ENCODE results near the gene SLC12A8. TPM values are rescaled to one million over a fixed set of nuclear protein-coding genes. Genes with fewer than 3 reads are reported as not detected.

The SLC12A8 gene
- total RNA-seq, 1 donor from 2014 or later: 6.1 TPM

- no peaks in the 10 kb centered on the region for H3K27me3 Mint-ChIP-seq (ENCODE audit: low read depth)
- H3K36me3 Mint-ChIP-seq (ENCODE audit: low read depth): peaks cover 6% of the 10 kb centered on the region
- peak overlapping the region; percentile 91 for H3K4me3 Mint-ChIP-seq (ENCODE audit: unreplicated experiment)
- no peak for DNase-seq (ENCODE audit: low spot score)
- no peak for TF ChIP-seq CTCF (IDR thresholded peaks at IDR 0.05)
- peaks cover 76% of the 10 kb centered on the region for H3K4me1 Mint-ChIP-seq (ENCODE audit: low read depth)
- no peaks in the 10 kb centered on the region for H3K9me3 Mint-ChIP-seq (ENCODE audit: low read depth)
- H3K27ac Mint-ChIP-seq (ENCODE audit: unreplicated experiment): peak overlapping the region; percentile 96
These were observed 159.8 kb downstream of the SLC12A8 start for GRCh38 chr3:125052624-125053303.

GRCh38 chr3:125051715-125052581 lies 160.6 kb downstream of the SLC12A8 start:
- Mint-ChIP-seq H3K9me3 (ENCODE audit: low read depth) (no peaks in the 10 kb centered on the region), H3K4me1 (ENCODE audit: low read depth) (peaks cover 72% of the 10 kb centered on the region), H3K4me3 (ENCODE audit: unreplicated experiment) (peak overlapping the region; percentile 91), H3K27me3 (ENCODE audit: low read depth) (no peaks in the 10 kb centered on the region), H3K27ac (ENCODE audit: unreplicated experiment) (peak overlapping the region; percentile 96), H3K36me3 (ENCODE audit: low read depth) (peaks cover 7% of the 10 kb centered on the region)
- TF ChIP-seq CTCF (IDR thresholded peaks at IDR 0.05): no peak
- DNase-seq (ENCODE audit: low spot score): no peak

GRCh38 chr3:125051205-125051604 lies 161.3 kb downstream of the SLC12A8 start:
- DNase-seq (ENCODE audit: low spot score): no peak
- Mint-ChIP-seq H3K27me3 (ENCODE audit: low read depth) (no peaks in the 10 kb centered on the region), H3K4me3 (ENCODE audit: unreplicated experiment) (peak overlapping the region; percentile 91), H3K4me1 (ENCODE audit: low read depth) (peaks cover 69% of the 10 kb centered on the region), H3K9me3 (ENCODE audit: low read depth) (no peaks in the 10 kb centered on the region), H3K27ac (ENCODE audit: unreplicated experiment) (peak overlapping the region; percentile 96), H3K36me3 (ENCODE audit: low read depth) (peaks cover 7% of the 10 kb centered on the region)
- no peak for TF ChIP-seq CTCF (IDR thresholded peaks at IDR 0.05)

- DNase-seq (ENCODE audit: low spot score): no peak
- Mint-ChIP-seq H3K27me3 (ENCODE audit: low read depth) (no peaks in the 10 kb centered on the region), H3K27ac (ENCODE audit: unreplicated experiment) (no peak overlapping the region)
These were observed 162.0 kb downstream of the SLC12A8 start for GRCh38 chr3:125050488-125051090.

More at GRCh38 chr3:125050488-125051090, 162.0 kb downstream of the SLC12A8 start:
- H3K36me3 Mint-ChIP-seq (ENCODE audit: low read depth): peaks cover 7% of the 10 kb centered on the region
- peaks cover 67% of the 10 kb centered on the region for H3K4me1 Mint-ChIP-seq (ENCODE audit: low read depth)
- H3K9me3 Mint-ChIP-seq (ENCODE audit: low read depth): no peaks in the 10 kb centered on the region
- H3K4me3 Mint-ChIP-seq (ENCODE audit: unreplicated experiment): no peak overlapping the region
- TF ChIP-seq CTCF (IDR thresholded peaks at IDR 0.05): no peak
